NB4 (cell line): ENCODE data around the gene MYO1G.
A peak's percentile ranks its signal among the peaks of the same experiment; 100 is the strongest.

Experiments
- DNase-seq: peaks from one replicate; pipeline ENCODE4 v3.0.0; 2010; ENCODE audit warnings: low read depth
- H3K4me3 ChIP-seq: one replicate; pipeline ENCODE4 v1.5.1; 2011; ENCODE audit warnings: mild to moderate bottlenecking, low read depth, low read length, moderate library complexity
- CTCF ChIP-seq: IDR thresholded peaks from one replicate; pipeline ENCODE4 v1.5.1; 2012; ENCODE audit warnings: low read depth, low read length
- MAX ChIP-seq: IDR thresholded peaks from 2 replicates; pipeline ENCODE4 v1.6.1; 2011; ENCODE audit warnings: low read depth, low read length
- MYC ChIP-seq: IDR thresholded peaks from 2 replicates; pipeline ENCODE4 v1.6.1; 2011; ENCODE audit warnings: low read depth, low read length
- POLR2A ChIP-seq: IDR thresholded peaks from 2 replicates; pipeline ENCODE4 v1.6.1; 2011; ENCODE audit warnings: mild to moderate bottlenecking; ENCODE audit not compliant: insufficient read length; ENCODE audit errors: extremely low read depth

The MYO1G gene

GRCh38 chr7:44987457-44987856 lies 8.6 kb upstream of the MYO1G start:
- TF ChIP-seq CTCF (no peak), MAX (no peak), POLR2A (no peak), MYC (no peak)
- H3K4me3 ChIP-seq: peak overlapping the region; percentile 90

GRCh38 chr7:44986218-44987053 lies 7.6 kb upstream of the MYO1G start:
- TF ChIP-seq MYC: peak; percentile 99
- TF ChIP-seq POLR2A: peak; percentile 100
- no peak; the same call in 1 of the 2 replicates for TF ChIP-seq MAX
- DNase-seq: peak; percentile 100
- peak overlapping the region; percentile 90 for H3K4me3 ChIP-seq

More at GRCh38 chr7:44987457-44987856, 8.6 kb upstream of the MYO1G start:
- DNase-seq: peak; percentile 23

GRCh38 chr7:44985900-44986217 lies 7.0 kb upstream of the MYO1G start:
- TF ChIP-seq CTCF (no peak), MAX (no peak), POLR2A (no peak)
- H3K4me3 ChIP-seq: peak overlapping the region; percentile 90
- DNase-seq: no peak

- TF ChIP-seq MAX: no peak
- no peak for TF ChIP-seq CTCF
- no peak for TF ChIP-seq MYC
- TF ChIP-seq POLR2A: no peak
- H3K4me3 ChIP-seq: peak overlapping the region; percentile 90
- DNase-seq: peak; percentile 47
Observed at GRCh38 chr7:44985033-44985695, 6.3 kb upstream of the MYO1G start.

GRCh38 chr7:44984478-44984758 lies 5.6 kb upstream of the MYO1G start:
- peak overlapping the region; percentile 90 for H3K4me3 ChIP-seq
- no peak for DNase-seq
- TF ChIP-seq MAX (no peak), MYC (no peak), POLR2A (peak; percentile 35), CTCF (no peak)
